ENCODE data around the gene RGS2.
A peak's percentile ranks its signal among the peaks of the same experiment; 100 is the strongest.

Gene RGS2

DNA sequence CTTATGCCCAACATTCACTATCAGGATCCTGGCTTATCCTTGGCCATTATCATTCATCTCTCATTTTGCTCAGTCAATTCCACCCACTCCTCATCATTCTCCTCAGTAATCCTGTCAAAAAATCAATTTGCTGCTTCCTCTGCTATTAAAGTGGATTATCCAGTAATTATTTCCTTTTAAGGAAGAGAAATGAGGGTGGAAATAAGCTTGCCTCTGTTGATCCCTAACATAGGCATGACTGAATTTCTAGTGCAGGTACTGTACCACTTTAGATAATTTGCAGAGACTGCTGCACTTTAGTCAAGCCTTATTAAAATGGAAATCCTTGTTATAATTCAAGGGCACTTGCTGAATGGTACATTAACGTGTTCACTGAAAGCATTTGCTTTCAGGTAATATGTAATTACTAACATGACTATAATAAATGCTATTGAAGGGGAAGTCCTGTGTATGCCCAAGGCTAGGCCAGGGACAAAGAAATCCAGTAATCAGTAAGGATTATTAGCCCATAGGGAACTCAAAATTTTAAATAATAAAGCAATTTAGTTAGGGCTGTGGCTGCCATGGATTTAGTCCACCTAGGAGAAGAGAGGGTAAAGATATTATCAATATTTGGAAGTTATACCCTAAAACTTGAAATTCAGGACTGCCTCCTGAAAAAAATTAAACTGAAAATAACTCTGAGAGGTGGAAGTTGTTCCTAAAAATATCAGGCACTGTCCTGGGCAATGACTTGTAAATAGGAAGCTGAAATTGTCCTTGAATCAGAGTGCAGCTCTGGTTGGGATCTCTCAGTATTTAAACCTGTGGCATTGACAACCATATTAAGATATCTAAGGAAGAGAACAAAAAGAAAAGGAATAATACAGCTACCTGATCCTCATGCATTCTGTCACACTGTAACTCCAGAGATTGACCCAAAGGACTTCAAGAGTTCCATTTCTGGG lies 43.4 kb downstream of the RGS2 start:
- H2AFZ ChIP-seq (ENCODE audit: low read length, unreplicated experiment) = no peak overlapping the region
- H3K79me2 ChIP-seq (ENCODE audit: control insufficient read depth, insufficient read depth, low read length, unreplicated experiment) = no peaks in the 10 kb centered on the region
- no peaks in the 10 kb centered on the region for H3K4me1 ChIP-seq (ENCODE audit: control insufficient read depth, insufficient read depth, low read length, unreplicated experiment)
- no peak overlapping the region for H3K27ac ChIP-seq (ENCODE audit: low read depth, low read length)
- H3K27me3 ChIP-seq (ENCODE audit: insufficient read depth, low read length) = no peaks in the 10 kb centered on the region
- no peaks in the 10 kb centered on the region for H3K36me3 ChIP-seq (ENCODE audit: insufficient read depth, low read length)
- no peak overlapping the region for H3K4me3 ChIP-seq (ENCODE audit: low read depth, low read length)

DNA sequence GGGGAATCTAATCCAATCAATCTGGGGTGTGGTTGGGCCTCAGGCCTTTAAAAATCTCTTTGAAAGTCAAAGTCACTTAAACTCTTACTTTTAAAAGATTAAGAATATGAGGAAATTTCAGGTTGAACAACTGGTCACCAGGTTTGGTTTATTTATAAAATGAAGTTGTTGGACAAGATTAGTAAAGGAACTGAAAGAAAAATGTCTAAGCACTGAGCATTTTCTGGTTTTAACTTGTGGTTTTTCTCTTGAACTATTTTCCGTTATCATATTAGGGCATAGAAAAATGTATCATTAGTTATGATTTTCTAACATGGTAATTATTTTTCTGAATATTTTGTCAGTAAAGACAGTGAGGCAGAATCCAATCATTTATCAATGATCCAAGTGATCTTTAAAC lies 49.6 kb downstream of the RGS2 start:
- Histone ChIP-seq H2AFZ (ENCODE audit: low read length, unreplicated experiment) (no peak overlapping the region), H3K79me2 (ENCODE audit: control insufficient read depth, insufficient read depth, low read length, unreplicated experiment) (no peaks in the 10 kb centered on the region), H3K27ac (ENCODE audit: low read depth, low read length) (no peak overlapping the region), H3K27me3 (ENCODE audit: insufficient read depth, low read length) (no peaks in the 10 kb centered on the region), H3K4me1 (ENCODE audit: control insufficient read depth, insufficient read depth, low read length, unreplicated experiment) (no peaks in the 10 kb centered on the region), H3K36me3 (ENCODE audit: insufficient read depth, low read length) (no peaks in the 10 kb centered on the region), H3K4me3 (ENCODE audit: low read depth, low read length) (no peak overlapping the region)

DNA sequence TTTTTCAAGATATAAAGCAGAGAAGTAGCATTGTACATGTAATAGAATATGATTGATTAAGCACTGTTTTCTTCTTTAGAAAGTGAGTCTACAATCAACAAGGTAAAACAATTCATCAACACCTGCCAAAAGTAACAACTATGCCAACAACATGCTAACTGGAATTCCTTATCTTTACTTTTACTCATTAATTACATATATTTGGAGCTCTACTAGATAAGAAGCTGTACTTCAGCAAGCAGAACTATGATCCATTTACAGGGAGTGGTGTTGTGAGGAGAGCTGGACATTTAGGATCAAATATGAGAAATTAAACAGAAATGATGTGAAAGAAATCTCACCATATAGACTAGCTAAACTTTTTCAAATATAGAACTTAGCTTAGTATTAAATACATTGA lies 51.0 kb downstream of the RGS2 start:
- H2AFZ ChIP-seq (ENCODE audit: low read length, unreplicated experiment) = peak overlapping the region; percentile 50
- H3K4me1 ChIP-seq (ENCODE audit: control insufficient read depth, insufficient read depth, low read length, unreplicated experiment) = no peaks in the 10 kb centered on the region
- no peaks in the 10 kb centered on the region for H3K36me3 ChIP-seq (ENCODE audit: insufficient read depth, low read length)
- H3K27me3 ChIP-seq (ENCODE audit: insufficient read depth, low read length) = no peaks in the 10 kb centered on the region
- H3K27ac ChIP-seq (ENCODE audit: low read depth, low read length) = no peak overlapping the region
- no peaks in the 10 kb centered on the region for H3K79me2 ChIP-seq (ENCODE audit: control insufficient read depth, insufficient read depth, low read length, unreplicated experiment)
- no peak overlapping the region for H3K4me3 ChIP-seq (ENCODE audit: low read depth, low read length)

DNA sequence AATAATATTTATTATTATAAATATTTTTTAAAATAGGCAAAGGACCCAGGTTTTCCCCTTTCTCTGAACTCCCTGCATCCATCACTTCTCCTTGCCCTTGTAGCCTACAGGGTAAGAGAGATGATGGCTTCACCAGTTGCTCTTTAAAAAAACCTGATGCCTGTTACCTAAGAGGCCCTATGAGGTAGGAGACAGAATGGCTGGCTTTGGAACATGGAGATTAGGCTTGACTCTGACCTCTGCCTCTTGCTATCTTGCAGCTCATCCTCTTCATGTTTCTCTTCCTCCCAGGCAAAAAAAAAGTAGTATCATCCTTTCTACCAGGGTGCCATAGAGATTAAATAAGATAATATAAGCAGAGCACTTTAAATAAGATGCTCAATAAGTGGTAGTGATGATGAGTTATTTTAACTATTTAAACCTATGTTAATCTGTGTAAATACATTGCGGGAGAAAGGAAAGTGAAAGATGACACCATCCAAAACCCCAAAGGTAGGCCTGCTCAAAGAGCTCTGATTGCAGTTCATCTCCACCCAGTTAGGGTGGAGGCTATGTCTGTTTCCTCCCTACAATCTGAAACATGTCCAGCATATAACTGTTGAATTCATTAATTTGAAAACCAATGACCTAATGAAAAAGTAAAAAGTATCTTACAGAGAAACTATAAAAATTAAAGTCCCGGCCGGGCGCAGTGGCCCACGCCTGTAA lies 51.8 kb downstream of the RGS2 start:
- H3K79me2 ChIP-seq (ENCODE audit: control insufficient read depth, insufficient read depth, low read length, unreplicated experiment) = no peaks in the 10 kb centered on the region
- H3K4me3 ChIP-seq (ENCODE audit: low read depth, low read length) = no peak overlapping the region
- H3K36me3 ChIP-seq (ENCODE audit: insufficient read depth, low read length) = no peaks in the 10 kb centered on the region
- H3K27ac ChIP-seq (ENCODE audit: low read depth, low read length) = no peak overlapping the region
- H3K4me1 ChIP-seq (ENCODE audit: control insufficient read depth, insufficient read depth, low read length, unreplicated experiment) = no peaks in the 10 kb centered on the region
- H2AFZ ChIP-seq (ENCODE audit: low read length, unreplicated experiment) = no peak overlapping the region
- H3K27me3 ChIP-seq (ENCODE audit: insufficient read depth, low read length) = no peaks in the 10 kb centered on the region

DNA sequence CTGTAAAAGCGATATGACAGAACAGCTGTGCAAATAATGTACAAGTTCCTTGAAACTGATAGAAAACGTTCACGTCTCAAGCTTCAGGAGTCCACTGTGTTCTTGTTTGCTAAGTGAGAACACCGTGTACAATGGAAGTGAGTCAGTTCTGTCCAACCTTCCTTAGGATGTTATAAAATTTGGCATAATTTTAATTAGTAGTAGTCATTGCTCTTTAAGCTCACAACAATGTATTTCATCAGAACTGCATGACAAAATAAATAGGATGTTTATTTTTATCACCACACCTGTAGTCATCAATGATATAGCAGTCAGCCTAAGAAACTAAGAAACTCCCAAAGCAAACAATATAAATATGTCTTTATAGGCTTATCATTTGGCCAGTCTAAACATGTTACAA lies 53.0 kb downstream of the RGS2 start:
- no peak overlapping the region for H3K4me3 ChIP-seq (ENCODE audit: low read depth, low read length)
- no peaks in the 10 kb centered on the region for H3K36me3 ChIP-seq (ENCODE audit: insufficient read depth, low read length)
- H2AFZ ChIP-seq (ENCODE audit: low read length, unreplicated experiment) = no peak overlapping the region
- H3K79me2 ChIP-seq (ENCODE audit: control insufficient read depth, insufficient read depth, low read length, unreplicated experiment) = no peaks in the 10 kb centered on the region
- H3K4me1 ChIP-seq (ENCODE audit: control insufficient read depth, insufficient read depth, low read length, unreplicated experiment) = no peaks in the 10 kb centered on the region
- no peak overlapping the region for H3K27ac ChIP-seq (ENCODE audit: low read depth, low read length)
- no peaks in the 10 kb centered on the region for H3K27me3 ChIP-seq (ENCODE audit: insufficient read depth, low read length)

Data from ACC112 (cell line).